ENCODE results near the gene AP4M1.

DNA sequence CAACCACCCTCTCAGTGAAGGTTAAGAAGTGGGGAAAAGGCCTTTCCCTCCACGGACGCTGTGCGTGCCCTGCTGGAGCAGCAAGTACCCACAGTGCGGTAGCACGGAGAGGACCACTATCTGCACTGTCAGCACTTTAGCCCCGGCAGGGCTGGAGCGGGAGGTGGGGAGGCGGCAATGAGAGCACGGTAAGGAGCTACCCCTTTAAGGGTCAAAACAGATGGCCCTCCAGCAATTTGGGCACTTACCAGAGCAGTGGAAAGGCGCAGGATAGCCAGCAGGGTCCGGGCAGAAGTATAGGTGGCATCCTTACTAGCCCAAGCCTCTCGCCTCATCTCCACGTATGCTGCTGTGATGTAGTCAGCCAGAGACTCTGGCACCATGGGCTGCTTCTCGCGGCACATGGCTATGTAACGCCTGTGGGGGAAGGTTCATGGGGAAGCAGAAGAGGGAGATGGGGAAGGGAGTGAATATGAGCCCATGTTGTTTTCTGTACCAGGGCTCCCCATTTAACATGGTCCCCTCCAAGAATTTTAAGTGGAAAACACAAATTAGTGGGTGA lies 7.4 kb upstream of the AP4M1 start:
- TF ChIP-seq, protein P1, sequence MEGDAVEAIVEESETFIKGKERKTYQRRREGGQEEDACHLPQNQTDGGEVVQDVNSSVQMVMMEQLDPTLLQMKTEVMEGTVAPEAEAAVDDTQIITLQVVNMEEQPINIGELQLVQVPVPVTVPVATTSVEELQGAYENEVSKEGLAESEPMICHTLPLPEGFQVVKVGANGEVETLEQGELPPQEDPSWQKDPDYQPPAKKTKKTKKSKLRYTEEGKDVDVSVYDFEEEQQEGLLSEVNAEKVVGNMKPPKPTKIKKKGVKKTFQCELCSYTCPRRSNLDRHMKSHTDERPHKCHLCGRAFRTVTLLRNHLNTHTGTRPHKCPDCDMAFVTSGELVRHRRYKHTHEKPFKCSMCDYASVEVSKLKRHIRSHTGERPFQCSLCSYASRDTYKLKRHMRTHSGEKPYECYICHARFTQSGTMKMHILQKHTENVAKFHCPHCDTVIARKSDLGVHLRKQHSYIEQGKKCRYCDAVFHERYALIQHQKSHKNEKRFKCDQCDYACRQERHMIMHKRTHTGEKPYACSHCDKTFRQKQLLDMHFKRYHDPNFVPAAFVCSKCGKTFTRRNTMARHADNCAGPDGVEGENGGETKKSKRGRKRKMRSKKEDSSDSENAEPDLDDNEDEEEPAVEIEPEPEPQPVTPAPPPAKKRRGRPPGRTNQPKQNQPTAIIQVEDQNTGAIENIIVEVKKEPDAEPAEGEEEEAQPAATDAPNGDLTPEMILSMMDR (conservative IDR thresholded peaks at IDR 0.05; ENCODE audit: low read length) = no peak
- no peak for TF ChIP-seq EZH2phosphoT487 (IDR thresholded peaks at IDR 0.05; ENCODE audit: borderline replicate concordance, low read depth, low read length)

All from OCI-LY7 (cell line).